Vagina (tissue), 2 donors: ENCODE data around the gene NSUN5. TPM values are rescaled to one million over a fixed set of nuclear protein-coding genes. Genes with fewer than 3 reads are reported as not detected.

Experiments
- DNase-seq, 2 donors: peaks; one replicate each; pipeline ENCODE4 v3.0.0-alpha.2; 2017; ENCODE audit errors: extremely low spot score in 2 of 2
- H3K27ac ChIP-seq: fragments of 200-600 bp; sonication (generic); one replicate; pipeline ENCODE4 v1.5.1; 2019
- H3K27me3 ChIP-seq: fragments of 200-600 bp; sonication (generic); one replicate; pipeline ENCODE4 v1.5.1; 2019
- H3K36me3 ChIP-seq, 2 donors: fragments of 200-600 bp; sonication (generic); one replicate each; pipeline ENCODE4 v1.5.1; 2017 to 2019
- H3K4me1 ChIP-seq: fragments of 200-600 bp; sonication (generic); one replicate; pipeline ENCODE4 v1.5.1; 2019
- H3K4me3 ChIP-seq, 2 donors: fragments of 200-600 bp; sonication (generic); 1 replicate in 1 of 2; 2 replicates in 1 of 2; pipeline ENCODE4 v1.5.1; 2016 to 2019
- H3K9me3 ChIP-seq: fragments of 200-600 bp; sonication (generic); one replicate; pipeline ENCODE4 v1.5.1; 2019
- CTCF ChIP-seq, 3 experiments: fragments of 450-650 bp in 2 of 3; fragments of 200-600 bp in 1 of 3; sonication (generic) in 1 of 3; IDR thresholded peaks; one replicate each; pipeline ENCODE4 v1.5.1; 2017 to 2019; ENCODE audit warnings: antibody characterized with exemption in 3 of 3, mild to moderate bottlenecking in 2 of 3, moderate library complexity in 2 of 3
- POLR2A ChIP-seq, 2 donors: fragments of 450-650 bp; IDR thresholded peaks; one replicate each; pipeline ENCODE4 v1.6.1; 2017; ENCODE audit warnings: antibody characterized with exemption in 2 of 2, mild to moderate bottlenecking in 2 of 2, moderate library complexity in 2 of 2
- POLR2AphosphoS5 ChIP-seq, 2 donors: sonication (generic); formaldehyde crosslinking; IDR thresholded peaks; one replicate each; pipeline ENCODE4 v1.9.0; 2017; ENCODE audit warnings: antibody characterized with exemption in 2 of 2, mild to moderate bottlenecking in 2 of 2, low read depth in 1 of 2; ENCODE audit not compliant: insufficient read depth in 1 of 2
- intact Hi-C: fragments of 100-400 bp; cut with DNase I; formaldehyde crosslinking; loops from one replicate; pipeline ENCODE4 v1.15.1; 2023
- total RNA-seq: library from RNA; depleted of rRNA; stranded (reverse); fragments of >200 nt; gene quantifications from one replicate; pipeline ENCODE4 v1.2.3, GENCODE V29; 2016

The NSUN5 gene
- total RNA-seq, 1 donor from 2014 or later = 25.3 TPM

GRCh38 chr7:73352784-73353183 lies 44.2 kb upstream of the NSUN5 start:
- intact Hi-C loops = loop anchor here (5.0 kb wide), 1 partner anchor 85 kb away; no protein-coding TSS in a partner anchor
- Histone ChIP-seq H3K36me3 (no peaks in the 10 kb centered on the region), H3K27me3 (no peaks in the 10 kb centered on the region), H3K27ac (no peak overlapping the region), H3K4me3 (no peak overlapping the region), H3K4me1 (peaks cover 1% of the 10 kb centered on the region), H3K9me3 (no peaks in the 10 kb centered on the region)
- DNase-seq = no peak
- TF ChIP-seq CTCF (IDR thresholded peaks at IDR 0.05) (no peak), POLR2A (IDR thresholded peaks at IDR 0.05) (no peak), POLR2AphosphoS5 (IDR thresholded peaks at IDR 0.05; ENCODE audit: insufficient read depth in 1 of 2, low read depth in 1 of 2) (no peak)

DNA sequence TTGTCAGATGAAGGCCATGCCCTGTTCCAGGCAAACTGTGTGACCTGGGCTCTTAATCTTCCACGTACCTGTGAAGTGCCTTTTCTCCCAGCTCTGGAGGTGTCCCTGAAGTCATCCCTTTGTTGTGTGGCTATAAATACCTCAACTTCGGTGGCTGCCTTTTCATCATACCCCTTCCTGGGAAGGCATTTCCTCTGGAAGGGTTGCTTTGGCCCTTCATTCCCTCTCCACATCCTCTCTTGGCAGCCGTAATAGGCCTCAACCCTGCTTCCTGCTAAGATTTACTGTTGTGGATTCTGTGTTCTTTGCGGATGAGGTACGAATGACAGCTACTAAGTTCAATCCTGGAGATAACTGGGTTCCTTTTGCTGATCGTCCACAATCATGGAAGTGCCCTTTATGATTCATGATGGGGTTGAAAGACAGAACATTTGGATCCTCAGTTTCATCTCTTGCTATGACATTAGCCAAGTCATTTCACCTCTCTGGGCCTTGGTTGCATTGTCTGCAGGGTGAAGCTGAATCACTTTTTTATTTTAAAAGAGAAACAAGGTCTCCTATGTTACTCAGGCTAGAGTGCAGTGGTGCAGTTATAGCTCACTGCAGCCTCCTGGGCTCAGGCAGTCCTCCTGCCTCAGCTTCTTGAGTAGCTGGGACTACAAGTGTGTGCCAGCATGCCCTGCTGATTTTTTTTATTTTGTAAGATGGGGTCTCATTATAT lies 43.0 kb upstream of the NSUN5 start:
- no peaks in the 10 kb centered on the region for H3K27me3 ChIP-seq
- H3K9me3 ChIP-seq = no peaks in the 10 kb centered on the region
- H3K27ac ChIP-seq = no peak overlapping the region
- H3K4me3 ChIP-seq = no peak overlapping the region
- DNase-seq = no peak
- intact Hi-C loops = loop anchor here (5.0 kb wide), 1 partner anchor 86 kb away; no protein-coding TSS in a partner anchor
- TF ChIP-seq POLR2A (IDR thresholded peaks at IDR 0.05) = no peak
- TF ChIP-seq POLR2AphosphoS5 (IDR thresholded peaks at IDR 0.05; ENCODE audit: insufficient read depth in 1 of 2, low read depth in 1 of 2) = no peak
- no peak for TF ChIP-seq CTCF (IDR thresholded peaks at IDR 0.05)
- no peaks in the 10 kb centered on the region for H3K36me3 ChIP-seq
- H3K4me1 ChIP-seq = no peaks in the 10 kb centered on the region

DNA sequence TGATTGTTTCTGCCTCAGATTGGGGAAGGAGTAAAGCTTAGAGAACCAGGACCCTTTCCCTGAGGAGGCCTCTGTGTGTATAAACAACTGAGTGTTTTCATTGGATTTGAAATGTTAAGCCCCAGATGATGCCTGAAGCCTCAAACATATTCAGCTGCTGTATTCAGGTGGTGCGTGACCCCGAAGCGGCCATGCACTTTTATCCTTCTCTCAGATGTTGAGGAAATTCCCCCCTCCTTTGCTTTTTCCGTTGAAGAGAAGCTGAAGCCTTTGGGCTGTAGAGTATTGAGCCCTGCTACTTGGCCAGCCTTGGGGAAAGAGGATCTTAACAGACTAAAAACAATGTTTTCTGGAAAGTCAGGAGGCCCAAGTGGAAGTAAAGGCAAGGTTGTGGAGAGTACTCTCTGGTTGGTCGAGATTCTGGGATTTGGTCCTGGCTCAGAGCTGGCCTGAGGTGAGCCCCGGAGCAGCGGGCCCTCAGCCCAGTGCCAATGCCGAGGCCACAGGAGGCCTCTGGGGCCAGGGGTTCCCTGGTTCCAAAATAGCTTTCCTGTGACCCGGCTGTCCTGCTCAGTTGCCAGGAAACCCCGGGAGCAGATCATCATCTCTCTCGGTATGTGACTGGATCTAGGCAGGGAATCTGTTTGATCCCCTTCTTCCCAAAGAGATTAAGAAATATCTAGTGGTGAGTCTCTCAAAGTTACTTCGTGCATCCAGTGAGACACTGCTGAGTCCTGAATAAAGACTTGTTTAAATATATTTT lies 41.9 kb upstream of the NSUN5 start:
- Histone ChIP-seq H3K9me3 (no peaks in the 10 kb centered on the region), H3K27me3 (no peaks in the 10 kb centered on the region), H3K27ac (no peak overlapping the region), H3K36me3 (no peaks in the 10 kb centered on the region), H3K4me1 (no peaks in the 10 kb centered on the region), H3K4me3 (no peak overlapping the region)
- no peak for DNase-seq
- TF ChIP-seq CTCF (IDR thresholded peaks at IDR 0.05) = no peak
- TF ChIP-seq POLR2AphosphoS5 (IDR thresholded peaks at IDR 0.05; ENCODE audit: insufficient read depth in 1 of 2, low read depth in 1 of 2) = no peak
- TF ChIP-seq POLR2A (IDR thresholded peaks at IDR 0.05) = no peak
- intact Hi-C loops = loop anchor here (5.0 kb wide), 1 partner anchor 87 kb away; no protein-coding TSS in a partner anchor

GRCh38 chr7:73349763-73350162 lies 41.1 kb upstream of the NSUN5 start:
- no peaks in the 10 kb centered on the region for H3K9me3 ChIP-seq
- TF ChIP-seq POLR2AphosphoS5 (IDR thresholded peaks at IDR 0.05; ENCODE audit: insufficient read depth in 1 of 2, low read depth in 1 of 2) (no peak), CTCF (IDR thresholded peaks at IDR 0.05) (no peak), POLR2A (IDR thresholded peaks at IDR 0.05) (no peak)
- H3K27ac ChIP-seq = no peak overlapping the region
- H3K36me3 ChIP-seq = no peaks in the 10 kb centered on the region
- H3K4me3 ChIP-seq = no peak overlapping the region
- intact Hi-C loops = loop anchor here (5.0 kb wide), 1 partner anchor 88 kb away; no protein-coding TSS in a partner anchor
- no peak for DNase-seq
- no peaks in the 10 kb centered on the region for H3K27me3 ChIP-seq
- H3K4me1 ChIP-seq = no peaks in the 10 kb centered on the region
